Gastrocnemius medialis (tissue), 4 donors: ENCODE results near the gene KIF17. TPM values are rescaled to one million over a fixed set of nuclear protein-coding genes. Genes with fewer than 3 reads are reported as not detected.

Experiments used
- ATAC-seq, 2 donors: fragments of 150-250 bp; one replicate each; pipeline ENCODE4 v1.9.1; 2016
- DNase-seq, 2 donors: peaks; one replicate each; pipeline ENCODE4 v3.0.0-alpha.2; 2019
- H3K27ac ChIP-seq, 4 donors: fragments of 200-600 bp; sonication (generic); 1 replicate in 1 of 4; 2 replicates in 3 of 4; pipeline ENCODE4 v1.5.1; 2016 to 2018; ENCODE audit warnings: mild to moderate bottlenecking in 2 of 4, moderate library complexity in 1 of 4
- H3K27me3 ChIP-seq, 3 donors: fragments of 200-600 bp; sonication (generic) in 2 of 3; 1 replicate in 1 of 3; 2 replicates in 2 of 3; pipeline versions ENCODE4 v1.5.1 to v1.6.0; 2016 to 2019; ENCODE audit warnings: mild to moderate bottlenecking in 1 of 3, moderate library complexity in 1 of 3
- H3K36me3 ChIP-seq, 2 donors: fragments of 200-600 bp; sonication (generic) in 1 of 2; one replicate each; pipeline ENCODE4 v1.5.1; 2017 to 2018
- H3K4me1 ChIP-seq, 2 donors: fragments of 200-600 bp; sonication (generic) in 1 of 2; one replicate each; pipeline ENCODE4 v1.5.1; 2016 to 2017; ENCODE audit warnings: mild to moderate bottlenecking in 2 of 2
- H3K4me3 ChIP-seq, 4 donors: fragments of 200-600 bp; sonication (generic) in 3 of 4; 1 replicate in 1 of 4; 2 replicates in 3 of 4; pipeline ENCODE4 v1.5.1; 2016 to 2019; ENCODE audit warnings: mild to moderate bottlenecking in 2 of 4
- H3K9me3 ChIP-seq, 3 donors: fragments of 200-600 bp; sonication (generic) in 2 of 3; 1 replicate in 1 of 3; 2 replicates in 2 of 3; pipeline ENCODE4 v1.5.1; 2016 to 2019
- POLR2A ChIP-seq, 2 donors: fragments of 450-650 bp; IDR thresholded peaks; one replicate each; pipeline ENCODE4 v1.6.1; 2017; ENCODE audit warnings: antibody characterized with exemption in 2 of 2, mild to moderate bottlenecking in 2 of 2, moderate library complexity in 2 of 2
- in situ Hi-C, 4 donors: fragments of 200-750 bp; cut with MboI; loops; one replicate each; pipeline versions ENCODE4 v1.15.0 to v1.8.0; 2017; ENCODE audit warnings: low sequenced_read_pairs in 4 of 4
- intact Hi-C: fragments of 100-400 bp; cut with DNase I; formaldehyde crosslinking; loops from one replicate; pipeline ENCODE4 v1.15.1; 2023; ENCODE audit warnings: low total_unique reads
- total RNA-seq, 4 donors: library from RNA; depleted of rRNA; stranded (reverse); fragments of >200 nt; gene quantifications; one replicate each; pipeline versions ENCODE4 v1.1.0 to v1.2.3, GENCODE V29; 2016
- TF ChIP-seq, protein P1 (sequence below), 5 experiments: fragments of 450-650 bp in 3 of 5; fragments of 200-600 bp in 2 of 5; sonication (generic) in 2 of 5; IDR thresholded peaks in 4 of 5; conservative IDR thresholded peaks in 1 of 5; 1 replicate in 4 of 5; 2 replicates in 1 of 5; pipeline ENCODE4 v1.5.1; 2016 to 2019; ENCODE audit warnings: antibody characterized with exemption in 5 of 5, mild to moderate bottlenecking in 3 of 5, moderate library complexity in 3 of 5

Gene KIF17
- total RNA-seq, 4 donors from 2014 or later, result 2.6 to 3.8 (median 3.0) TPM

DNA sequence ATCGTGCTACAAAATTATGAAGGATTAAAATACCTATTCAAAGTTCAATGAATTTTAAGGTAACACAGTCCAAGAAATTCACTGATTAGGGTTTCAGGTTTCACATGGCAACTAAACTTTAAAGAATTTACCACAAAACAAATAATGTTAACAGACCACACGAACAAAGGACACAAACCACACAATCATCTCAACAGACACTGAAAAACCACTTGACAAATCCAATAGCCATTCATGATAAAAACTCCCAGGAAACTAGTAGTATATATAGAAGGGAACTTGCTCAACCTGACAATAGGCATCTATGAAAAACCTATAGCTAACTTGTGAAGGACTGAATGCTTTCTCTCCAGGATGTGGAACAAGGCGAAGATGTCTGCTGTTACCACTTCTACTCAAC, 35.8 kb upstream of the KIF17 start:
- H3K27ac ChIP-seq, result no peak overlapping the region
- TF ChIP-seq, protein P1, sequence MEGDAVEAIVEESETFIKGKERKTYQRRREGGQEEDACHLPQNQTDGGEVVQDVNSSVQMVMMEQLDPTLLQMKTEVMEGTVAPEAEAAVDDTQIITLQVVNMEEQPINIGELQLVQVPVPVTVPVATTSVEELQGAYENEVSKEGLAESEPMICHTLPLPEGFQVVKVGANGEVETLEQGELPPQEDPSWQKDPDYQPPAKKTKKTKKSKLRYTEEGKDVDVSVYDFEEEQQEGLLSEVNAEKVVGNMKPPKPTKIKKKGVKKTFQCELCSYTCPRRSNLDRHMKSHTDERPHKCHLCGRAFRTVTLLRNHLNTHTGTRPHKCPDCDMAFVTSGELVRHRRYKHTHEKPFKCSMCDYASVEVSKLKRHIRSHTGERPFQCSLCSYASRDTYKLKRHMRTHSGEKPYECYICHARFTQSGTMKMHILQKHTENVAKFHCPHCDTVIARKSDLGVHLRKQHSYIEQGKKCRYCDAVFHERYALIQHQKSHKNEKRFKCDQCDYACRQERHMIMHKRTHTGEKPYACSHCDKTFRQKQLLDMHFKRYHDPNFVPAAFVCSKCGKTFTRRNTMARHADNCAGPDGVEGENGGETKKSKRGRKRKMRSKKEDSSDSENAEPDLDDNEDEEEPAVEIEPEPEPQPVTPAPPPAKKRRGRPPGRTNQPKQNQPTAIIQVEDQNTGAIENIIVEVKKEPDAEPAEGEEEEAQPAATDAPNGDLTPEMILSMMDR (IDR thresholded peaks at IDR 0.05 in 4 of 5, conservative IDR thresholded peaks at IDR 0.05 in 1 of 5), result no peak
- TF ChIP-seq POLR2A (IDR thresholded peaks at IDR 0.05), result no peak
- intact Hi-C loops (no loop called here), in situ Hi-C loops (loop anchor here in 1 of 4 donors (25.0 kb wide), 1 partner anchor 1591 kb away; no protein-coding TSS in a partner anchor)
- no peak overlapping the region for H3K4me3 ChIP-seq
- H3K9me3 ChIP-seq, result no peaks in the 10 kb centered on the region
- peaks cover 0 to 5% of the 10 kb centered on the region in 2 donors for H3K4me1 ChIP-seq
- DNase-seq (no peak), ATAC-seq (no peak)
- H3K27me3 ChIP-seq, result no peaks in the 10 kb centered on the region
- H3K36me3 ChIP-seq, result peaks cover 0 to 73% of the 10 kb centered on the region in 2 donors

DNA sequence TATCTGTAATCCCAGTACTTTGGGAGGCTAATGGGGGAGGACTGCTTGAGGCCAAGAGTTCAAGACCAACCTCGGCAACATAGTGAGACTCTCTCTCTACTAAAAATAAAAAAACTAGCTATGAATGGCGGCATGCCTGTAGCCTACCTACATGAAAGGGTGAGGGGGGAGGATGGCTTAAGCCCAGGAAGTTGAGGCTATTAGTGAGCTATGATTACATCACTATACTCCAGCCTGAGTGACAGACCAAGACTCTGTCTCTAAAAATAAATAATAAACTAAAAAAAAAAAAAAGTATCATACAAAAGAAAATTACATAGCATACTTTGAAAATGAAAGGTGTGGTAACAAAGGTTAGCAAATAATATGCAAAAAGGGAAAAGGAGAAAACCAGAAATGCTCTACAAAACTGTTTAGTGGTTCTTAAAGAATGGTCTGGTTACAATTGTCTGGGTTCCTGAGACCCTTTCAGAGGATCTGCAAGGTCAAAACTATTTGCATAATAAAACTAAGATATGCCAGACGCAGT, 33.7 kb upstream of the KIF17 start:
- peaks cover 0 to 5% of the 10 kb centered on the region in 2 donors for H3K4me1 ChIP-seq
- H3K36me3 ChIP-seq, result peaks cover 0 to 76% of the 10 kb centered on the region in 2 donors
- intact Hi-C loops (no loop called here), in situ Hi-C loops (loop anchor here in 1 of 4 donors (25.0 kb wide), 1 partner anchor 1589 kb away; no protein-coding TSS in a partner anchor)
- no peak overlapping the region for H3K4me3 ChIP-seq
- H3K9me3 ChIP-seq, result no peaks in the 10 kb centered on the region
- TF ChIP-seq, protein P1 (IDR thresholded peaks at IDR 0.05 in 4 of 5, conservative IDR thresholded peaks at IDR 0.05 in 1 of 5), result no peak
- no peak for TF ChIP-seq POLR2A (IDR thresholded peaks at IDR 0.05)
- no peaks in the 10 kb centered on the region for H3K27me3 ChIP-seq
- DNase-seq (no peak), ATAC-seq (no peak)
- no peak overlapping the region for H3K27ac ChIP-seq

DNA sequence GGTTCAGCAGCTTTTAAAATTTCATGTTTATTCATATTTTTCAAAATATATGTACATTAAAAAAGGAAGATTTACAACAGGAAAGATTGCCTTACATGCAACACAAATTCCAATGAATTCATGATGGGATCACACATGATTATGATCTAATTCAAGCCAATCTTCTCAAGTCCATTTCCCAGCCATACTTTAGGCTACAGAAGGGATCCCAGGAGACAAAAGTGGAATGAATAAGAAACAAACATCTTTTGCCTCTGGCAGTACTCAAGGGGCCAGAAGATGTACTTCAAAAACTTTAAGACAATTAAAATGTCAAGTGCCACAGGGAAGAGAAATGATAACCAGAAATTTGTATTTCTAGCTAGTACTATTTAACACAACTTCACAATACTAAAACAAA, 24.9 kb upstream of the KIF17 start:
- intact Hi-C loops (no loop called here), in situ Hi-C loops (no loop called here)

DNA sequence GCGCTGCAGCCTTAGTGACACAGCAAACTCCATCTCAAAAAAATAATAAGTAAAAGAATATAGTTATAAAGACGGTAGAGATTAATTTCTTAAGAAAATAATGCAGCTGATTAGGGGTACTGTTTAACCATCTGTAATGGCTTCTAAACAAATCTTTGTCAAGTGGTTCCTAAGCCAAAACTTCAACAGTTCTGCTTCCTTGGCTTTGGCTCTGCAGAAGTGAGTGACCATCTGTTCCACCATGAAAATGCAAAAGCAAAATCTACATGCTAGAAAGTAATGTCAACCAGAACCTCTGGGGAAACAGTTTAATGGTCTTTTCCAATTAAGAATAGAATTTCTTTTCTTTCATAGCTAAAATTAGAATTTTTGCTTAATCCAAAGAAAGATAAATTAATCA, 23.0 kb upstream of the KIF17 start:
- Histone ChIP-seq H3K9me3 (no peaks in the 10 kb centered on the region), H3K4me3 (no peak overlapping the region), H3K4me1 (peaks cover 13% of the 10 kb centered on the region in 2 donors), H3K27ac (no peak overlapping the region), H3K36me3 (peaks cover 10 to 61% of the 10 kb centered on the region in 2 donors), H3K27me3 (no peaks in the 10 kb centered on the region)
- in situ Hi-C loops, result no loop called here
- ATAC-seq (no peak), DNase-seq (no peak)
- intact Hi-C loops, result no loop called here
- no peak for TF ChIP-seq POLR2A (IDR thresholded peaks at IDR 0.05)
- TF ChIP-seq, protein P1 (IDR thresholded peaks at IDR 0.05 in 4 of 5, conservative IDR thresholded peaks at IDR 0.05 in 1 of 5), result no peak

More for the DNA sequence above, 24.9 kb upstream of the KIF17 start:
- DNase-seq, result no peak
- H3K27me3 ChIP-seq, result no peaks in the 10 kb centered on the region
- H3K36me3 ChIP-seq, result peaks cover 11 to 71% of the 10 kb centered on the region in 2 donors
- no peaks in the 10 kb centered on the region for H3K9me3 ChIP-seq
- peaks cover 13% of the 10 kb centered on the region in 2 donors for H3K4me1 ChIP-seq
- H3K27ac ChIP-seq, result no peak overlapping the region
- H3K4me3 ChIP-seq, result no peak overlapping the region
- no peak for TF ChIP-seq POLR2A (IDR thresholded peaks at IDR 0.05)
- TF ChIP-seq, protein P1 (IDR thresholded peaks at IDR 0.05 in 4 of 5, conservative IDR thresholded peaks at IDR 0.05 in 1 of 5), result no peak
- ATAC-seq, result no peak

DNA sequence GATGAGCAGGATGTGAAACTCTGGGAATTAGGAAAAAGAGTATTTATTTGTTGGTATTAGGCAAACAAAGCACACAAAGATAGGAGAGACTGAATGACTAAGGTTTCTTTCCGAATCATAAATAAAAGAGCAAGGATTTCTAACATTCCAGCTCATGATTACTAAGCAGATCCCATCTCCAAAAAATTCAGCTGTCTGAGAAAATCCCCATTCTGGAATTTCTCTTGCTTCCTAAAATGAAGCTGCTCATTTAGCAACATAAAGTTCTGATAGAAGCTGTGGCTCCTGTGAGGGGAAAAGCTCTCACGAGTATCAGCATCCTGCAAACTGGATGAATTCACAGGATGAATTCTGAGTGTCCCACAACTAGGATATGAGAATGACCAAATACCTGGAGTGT, 21.4 kb upstream of the KIF17 start:
- no peak for DNase-seq
- Histone ChIP-seq H3K9me3 (no peaks in the 10 kb centered on the region), H3K4me1 (peaks cover 13% of the 10 kb centered on the region in 2 donors), H3K27ac (no peak overlapping the region), H3K4me3 (no peak overlapping the region), H3K36me3 (peaks cover 6 to 45% of the 10 kb centered on the region in 2 donors), H3K27me3 (no peaks in the 10 kb centered on the region)
- in situ Hi-C loops, result no loop called here
- TF ChIP-seq, protein P1 (IDR thresholded peaks at IDR 0.05 in 4 of 5, conservative IDR thresholded peaks at IDR 0.05 in 1 of 5), result no peak
- TF ChIP-seq POLR2A (IDR thresholded peaks at IDR 0.05), result no peak
- no peak for ATAC-seq
- intact Hi-C loops, result no loop called here
